ENCODE measurements around the gene HOXC11.

Gene HOXC11

DNA sequence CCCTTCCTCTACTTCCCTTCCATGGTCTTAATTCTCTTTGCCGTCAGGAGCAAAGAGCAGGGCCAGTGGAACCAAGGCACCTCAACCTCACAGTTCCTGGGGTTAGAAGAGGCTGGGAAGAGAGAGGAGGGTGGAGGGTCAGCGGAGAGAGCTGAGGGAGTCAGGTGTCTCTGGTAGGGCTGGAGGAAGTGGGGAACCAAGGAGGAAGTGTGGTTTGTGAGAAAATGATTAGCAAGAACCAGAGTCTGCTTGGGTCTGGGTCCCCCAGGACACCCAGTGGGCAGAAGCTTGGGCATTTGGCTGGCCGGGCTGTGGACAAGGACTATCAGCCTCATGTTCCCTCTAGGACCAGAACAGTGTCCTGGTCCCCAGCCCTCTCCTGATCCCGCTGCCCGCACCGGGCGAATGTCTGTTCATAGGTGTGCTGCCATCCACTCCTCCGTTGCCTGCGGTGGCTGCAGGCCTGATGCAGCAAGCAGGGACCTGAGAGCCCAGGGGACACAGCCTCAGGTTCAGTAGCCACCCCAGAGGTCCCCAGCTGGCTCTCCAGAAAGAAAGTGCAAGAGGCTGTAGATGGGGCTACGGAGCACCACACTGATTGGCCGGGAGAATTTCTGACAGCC is 15.9 kb upstream of the HOXC11 start:
- DNase-seq (ENCODE audit: low spot score): no peak

DNA sequence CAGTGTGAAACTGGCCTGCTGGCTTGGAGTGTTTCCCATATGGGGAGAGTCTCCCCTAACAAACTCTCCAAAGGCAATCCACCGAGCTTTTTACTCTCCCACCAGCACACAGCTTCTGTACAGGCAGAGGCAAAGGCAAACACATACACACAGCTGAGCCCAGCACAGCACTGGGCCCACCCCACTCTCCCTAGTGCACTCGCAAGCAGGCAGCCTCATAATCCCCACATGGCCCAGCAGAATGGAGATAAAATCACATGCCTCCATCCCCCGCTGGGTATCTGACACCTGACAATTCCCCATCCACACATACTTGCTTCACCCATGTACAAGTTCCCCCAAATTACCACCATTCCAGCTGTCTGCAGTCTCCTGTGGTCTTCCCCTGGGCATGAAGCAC is 14.8 kb upstream of the HOXC11 start:
- no peak for DNase-seq (ENCODE audit: low spot score)

DNA sequence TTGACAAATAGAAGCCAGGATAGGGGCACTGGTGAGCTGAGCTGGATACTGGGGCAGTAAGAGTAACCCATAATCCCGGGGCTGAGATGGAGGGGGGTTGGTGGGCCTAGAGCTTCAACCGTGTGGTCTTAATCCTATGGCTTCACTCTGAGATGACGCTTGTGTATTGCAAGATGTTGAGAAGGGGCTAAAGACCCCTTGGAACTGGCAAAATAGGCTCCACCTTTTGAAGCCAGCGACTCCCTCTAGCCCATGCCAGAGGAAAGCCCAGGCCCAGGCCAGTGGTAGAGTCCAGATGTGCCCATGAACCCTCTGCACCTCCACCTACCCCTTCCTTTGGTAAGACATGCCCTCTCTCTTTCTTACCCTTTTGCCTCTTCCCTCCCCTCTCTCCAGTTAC is 13.6 kb upstream of the HOXC11 start:
- no peak for DNase-seq (ENCODE audit: low spot score)

DNA sequence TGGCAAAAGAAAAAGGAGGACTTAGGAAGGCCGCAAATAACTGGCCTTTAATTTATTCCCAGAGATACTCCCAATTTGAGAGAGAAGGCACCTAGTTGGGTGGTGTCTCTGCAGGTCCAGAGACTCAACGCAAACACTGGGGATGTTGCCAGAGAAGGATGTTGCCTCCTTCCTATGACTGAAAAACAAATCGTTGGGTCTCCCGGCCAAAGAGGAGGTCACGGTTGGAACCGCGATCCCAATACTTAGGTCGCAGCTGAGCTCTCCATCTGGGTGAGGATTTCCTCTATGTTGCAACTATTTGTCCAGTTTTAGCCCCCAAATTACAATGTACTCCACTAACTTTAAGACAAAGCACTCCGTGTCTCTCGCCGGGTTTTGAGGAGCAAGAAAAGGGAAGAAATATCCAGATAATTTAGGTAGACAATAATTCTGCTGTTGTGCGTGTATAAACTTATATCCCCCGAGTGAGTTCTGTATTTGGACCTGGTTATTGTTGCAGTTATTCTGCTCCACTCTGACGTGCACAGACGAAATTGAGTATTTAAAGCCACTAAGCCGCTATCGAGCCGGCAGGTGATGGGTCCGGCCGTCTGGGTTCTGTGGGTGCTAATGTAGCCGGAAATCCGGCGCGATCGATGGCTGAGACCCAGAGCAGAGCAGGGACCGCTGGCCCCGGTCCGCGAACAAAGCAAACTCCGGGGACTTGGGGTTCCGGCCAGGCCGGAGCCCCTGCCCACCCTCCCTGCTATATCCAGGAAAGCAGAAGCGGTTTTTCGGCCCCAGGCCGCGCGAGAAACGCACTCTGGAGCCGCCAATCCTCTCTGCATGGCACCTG is 12.5 kb upstream of the HOXC11 start:
- DNase-seq (ENCODE audit: low spot score): no peak

DNA sequence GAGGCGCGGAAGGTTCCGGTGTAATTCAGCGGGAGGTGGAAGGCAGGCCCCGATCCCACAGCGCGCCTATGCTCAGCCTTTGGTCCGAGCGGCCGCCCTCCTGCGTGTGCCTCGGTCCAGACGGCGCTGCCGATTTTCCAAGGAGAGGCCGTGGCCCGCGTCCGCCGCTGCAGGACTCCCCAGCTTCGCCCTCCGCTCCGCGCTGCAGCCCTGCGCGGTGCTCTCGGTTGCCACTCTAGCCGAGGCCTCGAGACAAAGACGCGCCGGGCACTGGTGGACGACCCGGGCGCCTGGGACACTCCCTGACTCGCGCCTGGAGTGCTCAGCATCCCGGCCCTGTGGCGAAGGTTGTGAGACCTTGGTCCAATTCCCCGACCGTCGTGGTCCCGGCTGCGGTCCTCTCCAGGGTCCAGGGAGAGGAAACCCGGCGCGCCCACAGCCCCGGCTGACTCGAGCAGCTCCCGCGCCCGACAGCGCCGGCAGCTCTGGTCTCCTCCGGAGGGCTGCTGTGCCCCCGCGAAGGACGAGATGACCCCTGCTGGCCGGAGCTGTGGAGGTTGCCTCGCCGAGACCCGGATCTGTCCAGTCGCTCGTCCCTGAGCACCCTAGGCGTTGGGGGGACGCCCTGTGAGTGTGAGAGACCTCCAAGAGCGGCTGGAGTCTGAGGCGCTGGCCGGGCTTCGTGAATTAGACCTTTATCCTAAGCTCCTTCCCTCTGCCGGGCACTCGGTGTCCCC is 11.7 kb upstream of the HOXC11 start:
- DNase-seq (ENCODE audit: low spot score): no peak

DNA sequence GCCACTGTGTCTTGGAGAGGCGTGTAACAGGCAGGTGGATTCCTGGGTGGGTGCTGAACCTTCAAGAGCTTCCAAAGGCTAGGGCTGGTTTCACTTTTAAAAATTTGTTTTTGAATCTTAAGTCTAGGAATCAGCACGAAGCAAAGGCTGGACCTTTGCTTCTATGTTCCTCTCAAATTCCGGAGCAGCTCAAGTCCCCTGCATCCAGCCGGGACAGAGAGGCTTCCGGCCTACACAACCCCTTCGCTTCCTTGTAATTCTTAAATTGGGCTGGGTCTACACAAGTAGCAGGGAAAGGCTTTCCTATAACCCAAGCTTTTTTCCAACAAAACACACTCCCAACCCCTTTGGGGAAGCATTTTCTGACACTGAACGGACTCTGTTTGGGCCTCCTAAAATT is 9.9 kb upstream of the HOXC11 start:
- no peak for DNase-seq (ENCODE audit: low spot score)

DNA sequence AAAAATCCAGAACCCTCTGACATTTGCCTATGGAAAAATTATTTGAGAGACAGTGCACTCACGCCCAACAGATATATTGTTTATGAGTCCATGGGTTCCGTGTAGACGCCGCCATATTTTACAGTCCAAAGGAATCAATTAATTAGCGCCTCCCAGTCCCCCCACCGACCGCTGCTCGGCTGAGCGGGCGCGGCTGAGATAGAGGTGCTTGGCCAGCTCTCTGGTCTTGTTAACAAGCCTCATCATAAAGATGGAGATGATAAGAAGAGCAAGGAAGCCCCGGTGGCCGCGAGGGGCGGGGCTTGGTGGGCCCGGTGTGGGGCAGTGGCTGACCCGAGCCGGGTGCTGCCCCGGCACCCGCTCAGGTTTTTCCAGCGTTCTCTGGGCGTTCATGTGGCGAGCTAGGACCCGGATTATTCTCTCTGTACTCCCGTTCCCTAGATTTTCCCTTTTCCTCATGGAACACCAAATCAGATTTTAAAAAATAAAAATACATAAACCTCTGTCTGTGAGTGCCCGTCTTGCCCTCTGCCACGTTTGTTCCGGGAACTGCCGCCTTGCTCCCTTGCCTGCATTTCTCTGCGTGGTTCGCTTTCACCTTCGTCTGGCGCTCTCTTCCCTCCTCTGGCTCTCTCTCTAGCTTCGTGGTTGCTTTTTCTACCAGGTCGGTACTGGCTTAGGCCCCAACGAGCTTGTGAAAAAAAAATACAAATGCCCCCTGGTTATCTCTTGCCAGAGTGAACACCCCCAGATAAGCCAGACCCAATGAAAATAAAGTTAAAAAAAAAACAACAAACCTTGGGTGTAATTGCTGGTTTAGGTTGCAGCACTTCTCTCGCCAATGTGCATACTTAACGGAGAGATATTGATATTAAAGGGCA is 9.3 kb upstream of the HOXC11 start:
- no peak for DNase-seq (ENCODE audit: low spot score)

DNA sequence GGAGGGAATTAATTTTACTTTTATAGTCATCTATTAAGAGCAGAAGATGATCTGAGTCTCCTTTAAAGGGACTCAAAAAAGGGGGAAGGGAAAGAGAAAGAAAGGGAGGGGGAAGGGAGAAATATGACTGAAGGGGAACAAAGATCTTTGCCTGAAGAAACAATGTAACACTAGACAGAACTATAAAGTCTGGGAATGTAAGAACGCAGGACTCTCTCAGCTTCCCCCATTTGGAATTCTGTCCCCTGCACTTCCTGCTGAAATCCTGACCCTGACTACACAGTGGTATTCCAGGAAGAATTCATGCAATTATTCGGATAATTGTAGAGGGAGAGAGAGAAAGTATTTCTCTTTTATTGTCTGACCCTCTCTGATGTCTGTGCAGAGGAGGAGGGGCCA is 8.6 kb upstream of the HOXC11 start:
- DNase-seq (ENCODE audit: low spot score): no peak

DNA sequence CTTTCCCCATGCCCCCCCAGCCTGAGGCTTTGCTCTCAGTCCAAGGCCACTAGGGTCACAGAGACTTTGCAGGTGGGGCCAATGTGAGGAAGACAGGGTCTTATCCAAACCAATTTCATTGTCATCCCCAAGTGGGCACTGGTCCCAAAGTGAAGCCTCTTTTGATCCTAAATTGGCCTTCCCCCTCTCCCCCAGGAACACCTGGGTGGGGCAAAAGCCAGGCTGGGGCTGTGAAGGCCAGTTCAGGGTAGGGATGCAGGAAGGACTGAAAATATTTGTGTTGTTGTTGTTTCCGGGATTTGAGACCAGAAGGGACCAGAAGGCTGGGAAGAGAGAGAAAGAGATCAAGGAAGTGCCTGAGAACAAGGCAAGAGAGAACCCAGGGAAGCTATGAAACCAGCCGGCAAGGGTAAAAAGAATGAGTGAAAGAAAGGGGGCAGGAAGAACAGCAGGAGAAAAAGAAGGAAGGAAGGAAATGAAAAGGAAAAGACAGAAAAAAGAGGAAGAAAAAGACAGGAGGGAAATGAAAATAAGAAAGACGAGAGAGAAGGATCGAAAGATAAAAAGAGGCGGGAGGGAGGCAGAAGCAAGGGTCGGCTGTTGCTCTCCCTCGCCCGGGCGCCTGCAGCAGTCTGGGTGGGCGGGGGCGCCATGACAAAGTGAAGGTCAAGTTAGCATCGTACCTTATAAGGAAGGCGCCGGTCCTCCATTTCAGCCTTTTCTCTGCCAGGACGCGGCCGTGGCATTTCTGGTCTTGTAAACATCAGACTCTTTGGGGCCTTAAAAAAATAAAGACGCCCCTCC is 7.4 kb upstream of the HOXC11 start:
- no peak for DNase-seq (ENCODE audit: low spot score)

DNA sequence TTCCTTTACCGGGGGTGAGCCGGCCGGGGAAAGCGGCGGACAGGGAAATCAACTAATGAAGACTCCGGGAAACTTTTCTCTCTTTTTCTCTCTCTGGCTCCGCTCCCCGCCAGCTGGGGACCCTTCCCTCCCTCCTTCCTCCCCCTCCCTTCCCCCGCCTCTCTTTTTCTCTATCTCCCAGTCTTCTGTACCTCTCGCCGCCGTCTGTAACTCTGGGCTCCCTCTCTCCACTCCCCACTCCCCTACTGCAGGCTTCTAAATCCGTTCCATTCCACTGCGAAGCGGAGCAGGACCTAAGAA is 6.9 kb upstream of the HOXC11 start:
- DNase-seq (ENCODE audit: low spot score): no peak

DNA sequence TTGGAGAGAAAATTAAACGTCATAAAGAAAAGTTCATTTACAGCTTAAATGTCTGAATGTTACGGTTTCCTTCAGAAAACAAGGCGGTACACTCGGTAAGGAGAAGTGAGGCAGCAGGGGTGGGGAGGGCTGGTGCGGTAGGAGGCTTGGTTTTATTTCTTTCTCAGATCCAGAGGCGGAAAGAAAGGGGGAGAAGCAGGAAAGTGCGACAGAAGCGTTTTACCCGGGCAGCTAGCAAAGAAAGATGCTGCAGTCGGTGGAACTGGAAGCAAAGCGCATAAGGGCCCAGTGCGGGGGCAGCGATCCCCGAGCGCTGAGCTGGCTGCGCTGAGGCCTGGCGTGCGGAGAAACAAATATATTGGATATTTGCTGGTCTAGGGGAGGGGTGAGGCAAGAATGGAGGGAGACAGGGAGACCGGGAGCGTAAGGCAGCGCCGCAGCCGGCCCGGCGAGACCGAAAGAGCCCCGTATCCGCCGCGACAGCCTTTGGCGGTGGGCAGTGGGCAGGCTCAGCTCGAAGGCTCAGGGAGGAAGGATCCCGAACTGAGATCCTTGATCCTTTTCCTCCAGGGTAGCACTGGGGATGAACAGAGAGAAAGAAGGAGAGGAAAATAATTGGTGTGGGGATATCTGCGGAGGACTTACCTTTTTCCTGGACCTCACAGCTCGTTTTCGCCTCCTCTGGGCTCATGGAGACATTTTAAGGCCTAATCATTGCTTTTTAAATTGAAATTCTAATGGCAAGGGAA is 6.4 kb upstream of the HOXC11 start:
- no peak for DNase-seq (ENCODE audit: low spot score)

DNA sequence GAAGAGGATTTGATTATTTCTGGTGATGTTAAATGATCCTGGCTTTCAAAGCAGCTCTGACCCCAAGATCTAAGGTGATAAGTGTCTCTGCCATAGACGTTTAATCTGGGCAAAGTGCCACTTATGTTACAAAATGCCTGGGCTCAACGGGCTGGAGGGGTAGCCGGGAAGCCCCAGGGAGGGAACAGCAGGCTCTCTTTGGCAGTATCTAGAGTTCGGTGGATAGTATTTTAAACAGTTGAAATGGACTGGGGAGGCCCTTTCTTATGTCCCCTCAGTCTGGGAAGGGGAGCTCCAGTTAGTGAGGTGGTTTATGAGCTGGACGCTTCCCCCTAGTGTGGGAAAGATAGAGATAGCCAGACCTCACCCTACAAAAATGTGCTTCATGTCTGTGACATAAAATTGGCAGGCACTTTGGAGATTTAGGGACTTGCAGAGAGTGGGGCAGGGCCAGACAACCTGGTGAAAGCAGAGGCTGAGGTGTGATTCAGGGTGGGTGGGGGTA is 5.5 kb upstream of the HOXC11 start:
- DNase-seq (ENCODE audit: low spot score): no peak

DNA sequence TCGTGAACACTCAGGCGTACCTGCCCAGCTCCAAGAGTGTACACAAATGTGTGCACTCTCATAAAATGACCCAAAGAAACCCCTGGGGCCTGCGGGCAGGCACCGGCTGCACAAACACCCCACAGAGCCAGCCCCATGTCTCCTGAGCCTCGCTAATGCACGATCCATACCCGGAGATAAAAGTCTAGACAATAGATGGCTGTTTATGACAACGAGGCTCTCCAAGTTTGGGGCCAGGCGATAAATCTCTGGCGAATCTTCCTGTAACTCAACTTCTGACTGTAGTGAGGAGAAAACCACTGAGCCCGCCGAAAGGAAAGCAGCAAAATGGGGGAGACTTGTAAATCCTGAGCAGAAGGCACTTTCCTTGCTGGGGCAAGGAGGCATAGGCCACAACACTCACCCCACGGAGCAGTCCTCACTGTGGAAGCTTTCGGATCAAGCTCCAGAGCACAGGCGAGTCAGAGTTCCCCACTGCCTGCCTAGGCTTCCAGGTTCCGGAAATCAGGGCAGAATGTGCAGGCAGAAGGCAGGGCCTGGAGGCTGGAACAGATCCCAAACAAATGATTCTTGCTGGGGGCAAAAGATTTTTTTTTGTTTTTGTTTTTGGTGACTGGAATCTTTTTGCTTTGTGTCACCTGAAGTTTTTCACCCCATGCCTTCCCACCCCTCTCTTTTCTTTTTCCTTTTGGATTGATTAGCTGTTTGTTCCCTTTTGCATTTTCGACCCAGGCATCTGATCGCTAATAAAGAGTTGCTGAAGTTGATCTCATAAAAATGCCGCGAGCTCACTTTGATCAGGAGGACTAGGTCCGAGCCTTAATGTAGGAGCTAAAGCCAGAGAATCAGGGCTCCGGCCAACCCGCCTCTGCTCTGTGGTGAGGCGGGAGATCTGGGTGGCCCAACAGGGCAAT is 4.5 kb upstream of the HOXC11 start:
- DNase-seq (ENCODE audit: low spot score): no peak

DNA sequence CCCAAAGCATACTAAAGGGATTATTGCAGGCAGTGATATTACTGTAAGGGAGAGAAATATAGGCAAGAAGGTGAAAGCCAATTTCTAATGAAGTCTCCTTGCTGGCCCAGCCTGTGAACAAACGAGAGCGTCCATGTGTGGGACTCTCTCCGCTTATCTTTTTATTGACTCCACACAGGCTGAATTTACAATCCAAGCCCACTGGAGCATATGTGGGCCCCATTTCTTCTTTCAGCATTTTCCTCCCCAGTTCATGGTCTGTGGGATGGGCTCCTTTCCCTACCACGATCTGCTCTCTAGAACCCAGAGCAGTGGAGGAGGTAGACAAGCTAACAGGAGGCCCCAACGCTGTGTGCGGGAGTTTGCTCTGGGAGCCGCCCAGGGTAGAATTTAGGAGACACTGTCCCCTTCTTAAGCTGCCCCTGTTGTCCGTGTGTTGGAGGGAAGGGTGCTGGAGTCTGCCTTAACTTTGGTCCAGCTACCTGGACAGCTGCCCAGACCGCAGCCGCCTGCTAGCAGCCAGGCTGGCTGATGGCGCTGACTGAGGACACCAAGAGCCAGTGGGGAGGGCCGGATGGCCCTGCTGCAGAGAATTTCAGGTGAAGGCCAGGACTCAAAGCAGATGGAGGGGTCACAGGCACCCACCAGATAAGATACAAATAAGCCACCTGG is 3.2 kb upstream of the HOXC11 start:
- DNase-seq (ENCODE audit: low spot score): no peak

DNA sequence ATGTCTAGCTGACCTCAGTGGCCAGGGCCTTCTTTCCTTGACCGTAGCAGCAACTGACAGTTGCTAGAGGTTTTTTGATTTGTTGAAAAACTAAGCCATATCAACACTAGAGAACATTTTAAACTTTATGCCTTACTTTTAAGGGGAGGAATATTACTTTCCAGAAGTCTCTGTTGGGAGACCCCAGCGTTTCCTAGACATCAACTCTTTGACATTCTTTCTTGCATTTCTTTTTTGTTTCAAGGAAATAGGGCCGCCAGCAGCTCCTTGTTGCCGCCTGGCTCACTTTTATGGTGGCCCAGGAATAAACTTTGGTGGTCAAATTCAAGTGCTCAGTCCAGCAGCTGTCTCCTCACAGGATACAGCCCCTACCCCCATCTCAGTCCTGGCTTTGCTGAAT is 2.5 kb upstream of the HOXC11 start:
- no peak for DNase-seq (ENCODE audit: low spot score)

DNA sequence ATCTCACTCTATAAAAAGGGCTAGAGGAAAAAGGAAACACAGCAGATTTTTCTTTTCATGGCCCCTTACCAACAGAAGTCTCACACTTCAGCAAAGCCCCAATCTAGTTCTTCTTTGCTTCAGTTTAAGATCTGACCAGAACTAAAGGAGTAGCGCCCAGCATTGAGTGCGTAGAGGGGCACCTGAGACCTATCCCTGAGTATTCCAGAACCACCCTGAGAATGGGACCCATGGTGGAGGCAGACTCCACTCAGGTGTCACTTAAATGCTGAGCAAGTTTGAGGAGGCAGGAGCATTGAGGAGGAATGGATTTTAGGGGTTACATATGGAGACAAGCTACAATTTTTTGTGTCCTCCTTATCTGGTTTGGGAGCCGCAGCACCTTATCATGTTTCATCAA is 1.8 kb upstream of the HOXC11 start:
- DNase-seq (ENCODE audit: low spot score): no peak

DNA sequence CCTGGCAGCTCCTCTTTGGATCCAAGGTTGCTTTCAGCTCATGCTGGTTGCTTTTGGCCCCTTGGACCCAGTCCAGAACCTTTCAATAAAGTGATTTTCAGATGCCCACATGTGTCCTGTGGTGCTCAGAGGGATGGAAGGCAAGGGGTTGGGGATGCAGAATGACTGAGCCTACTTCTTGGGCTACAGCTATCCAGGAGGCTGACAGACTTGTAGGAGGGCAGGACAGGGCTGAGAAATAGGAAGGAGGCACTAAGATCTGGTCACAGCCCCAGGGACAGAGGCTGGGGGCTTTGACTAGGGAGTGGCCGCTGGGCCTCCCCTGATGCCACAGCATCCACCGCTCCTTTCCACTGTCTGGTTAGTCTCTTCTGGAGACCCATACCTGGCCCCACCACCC is 1.2 kb upstream of the HOXC11 start:
- DNase-seq (ENCODE audit: low spot score): no peak

DNA sequence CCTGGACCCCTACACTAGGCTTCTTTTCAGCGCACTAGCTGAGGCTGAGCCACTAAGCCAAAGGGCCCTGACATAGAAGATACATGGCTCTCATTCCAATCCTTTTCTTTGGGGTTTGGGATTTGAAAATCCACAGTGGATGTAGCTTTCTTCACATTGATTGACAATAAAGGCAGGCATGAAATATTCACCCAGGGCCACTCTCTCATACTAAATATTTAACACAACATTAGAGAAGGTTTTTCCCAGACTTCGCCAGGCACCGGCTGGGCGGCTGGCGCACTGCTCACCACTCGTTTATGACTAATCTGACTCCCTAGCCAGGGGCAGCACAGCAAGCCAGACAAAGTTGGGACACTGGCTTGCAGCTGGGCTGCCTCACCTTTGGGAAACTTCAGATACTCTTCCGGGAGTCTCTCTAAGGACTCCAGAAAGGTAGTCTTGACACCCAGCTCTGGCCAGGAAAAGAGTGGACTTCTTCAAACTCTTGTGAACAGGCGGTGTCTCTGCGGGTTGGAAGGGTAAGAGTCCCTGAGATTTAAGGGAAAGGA is 699 bp upstream of the HOXC11 start:
- no peak for DNase-seq (ENCODE audit: low spot score)
